GM18873 (cell line): Measurements from ENCODE around the gene FA2H.

ENCODE experiments used
- ATAC-seq: cut with Tn5 transposase; IDR thresholded peaks from one replicate; pipeline ENCODE4 v1.9.1; 2021; ENCODE audit warnings: mild to moderate bottlenecking, moderate library complexity, moderate number of reproducible peaks; ENCODE audit not compliant: unreplicated experiment, low FRiP score

Gene FA2H

GRCh38 chr16:74747716-74748615 is 26.7 kb downstream of the FA2H start:
- no peak for ATAC-seq

- no peak for ATAC-seq
Observed at GRCh38 chr16:74745926-74746325, 28.7 kb downstream of the FA2H start.

GRCh38 chr16:74745109-74745615 is 29.5 kb downstream of the FA2H start:
- ATAC-seq = no peak

GRCh38 chr16:74744566-74744965 is 30.1 kb downstream of the FA2H start:
- no peak for ATAC-seq

- no peak for ATAC-seq
Observed at GRCh38 chr16:74743668-74744299, 30.8 kb downstream of the FA2H start.

- no peak for ATAC-seq
Observed at GRCh38 chr16:74743045-74743667, 31.5 kb downstream of the FA2H start.

GRCh38 chr16:74742051-74742481 is 32.6 kb downstream of the FA2H start:
- no peak for ATAC-seq

GRCh38 chr16:74740795-74741304 is 33.8 kb downstream of the FA2H start:
- ATAC-seq = no peak

- ATAC-seq = no peak
Observed at GRCh38 chr16:74739275-74739674, 35.3 kb downstream of the FA2H start.

- ATAC-seq = no peak
Observed at GRCh38 chr16:74738816-74739215, 35.8 kb downstream of the FA2H start.

- ATAC-seq = no peak
Observed at GRCh38 chr16:74738113-74738541, 36.5 kb downstream of the FA2H start.

GRCh38 chr16:74737521-74737920 is 37.1 kb downstream of the FA2H start:
- ATAC-seq = no peak

- ATAC-seq = no peak
Observed at GRCh38 chr16:74736531-74737157, 38.0 kb downstream of the FA2H start.

GRCh38 chr16:74735554-74735953 is 39.1 kb downstream of the FA2H start:
- no peak for ATAC-seq

- ATAC-seq = no peak
Observed at GRCh38 chr16:74735162-74735452, 39.5 kb downstream of the FA2H start.

GRCh38 chr16:74734361-74735161 is 40.1 kb downstream of the FA2H start:
- ATAC-seq = no peak

- ATAC-seq = no peak
Observed at GRCh38 chr16:74732707-74733350, 41.8 kb downstream of the FA2H start.

- no peak for ATAC-seq
Observed at GRCh38 chr16:74731853-74732477, 42.7 kb downstream of the FA2H start.
